NCI-H1417 treated with DMSO at 0.1 percent for 48 hours (cell line): ENCODE results near the gene CTSC.
A peak's percentile ranks its signal among the peaks of the same experiment; 100 is the strongest.
"Not testable (repeated sequence)": the region's sequence is repeated elsewhere in the genome, so short reads cannot be mapped to it uniquely, and the experiment has no call there.

Experiments
- DNase-seq: peaks from one replicate; lab custom pipeline; 2025; lab: John Stamatoyannopoulos, UW

Gene CTSC

DNA sequence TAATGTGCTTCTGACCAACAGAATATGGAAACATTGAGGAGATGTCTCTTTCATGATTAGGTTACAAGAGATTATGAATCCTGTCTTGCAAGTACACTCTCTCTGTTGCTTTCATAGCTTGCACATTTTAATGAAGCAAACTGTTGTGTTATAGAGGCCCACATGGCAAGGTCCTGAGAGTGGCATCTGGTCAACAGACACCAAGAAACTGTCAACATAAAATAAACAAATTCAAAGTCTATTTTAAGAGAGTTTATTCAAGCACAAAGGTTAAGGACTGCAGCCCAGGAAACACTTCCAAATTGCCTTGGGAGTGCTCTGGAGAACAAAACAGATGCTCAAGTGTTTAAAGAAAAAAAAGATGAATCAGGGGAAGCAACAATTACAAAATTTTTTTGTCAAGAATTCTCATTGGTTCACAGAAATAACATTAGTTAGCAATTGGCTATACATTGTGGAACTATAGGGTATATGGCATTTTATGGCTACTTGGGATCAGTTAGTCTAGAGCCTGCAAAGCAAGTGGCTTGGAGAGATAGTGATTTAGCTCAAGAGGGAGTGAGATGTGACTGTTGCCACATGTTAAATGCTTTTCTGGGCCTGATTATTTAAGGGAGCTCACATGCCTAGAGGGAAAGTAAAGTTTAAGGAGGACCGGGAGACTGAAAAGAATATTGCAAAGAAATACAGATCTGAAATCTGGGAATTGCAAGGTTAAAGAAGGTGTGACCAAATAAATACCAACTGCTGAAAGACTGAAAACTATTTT lies 54.6 kb downstream of the CTSC start:
- no peak for DNase-seq

DNA sequence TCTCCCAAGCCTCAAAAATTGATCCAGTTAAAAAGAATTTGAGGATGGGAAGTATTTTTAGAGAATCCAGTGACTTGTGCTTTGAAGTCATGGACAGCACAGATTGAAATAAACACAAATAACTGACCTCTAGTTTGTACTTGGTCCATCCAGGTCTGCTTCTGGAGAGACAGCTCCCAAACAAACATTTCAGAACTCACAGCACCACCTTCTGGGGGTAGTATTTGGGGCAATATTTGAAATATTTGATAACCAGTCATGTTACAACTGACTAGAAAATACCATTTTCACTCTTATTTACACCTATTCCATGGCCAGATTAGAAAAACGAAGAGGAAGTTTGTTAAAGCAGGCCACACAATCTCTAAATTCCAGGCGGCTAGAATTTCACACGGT lies 56.2 kb downstream of the CTSC start:
- DNase-seq: no peak

DNA sequence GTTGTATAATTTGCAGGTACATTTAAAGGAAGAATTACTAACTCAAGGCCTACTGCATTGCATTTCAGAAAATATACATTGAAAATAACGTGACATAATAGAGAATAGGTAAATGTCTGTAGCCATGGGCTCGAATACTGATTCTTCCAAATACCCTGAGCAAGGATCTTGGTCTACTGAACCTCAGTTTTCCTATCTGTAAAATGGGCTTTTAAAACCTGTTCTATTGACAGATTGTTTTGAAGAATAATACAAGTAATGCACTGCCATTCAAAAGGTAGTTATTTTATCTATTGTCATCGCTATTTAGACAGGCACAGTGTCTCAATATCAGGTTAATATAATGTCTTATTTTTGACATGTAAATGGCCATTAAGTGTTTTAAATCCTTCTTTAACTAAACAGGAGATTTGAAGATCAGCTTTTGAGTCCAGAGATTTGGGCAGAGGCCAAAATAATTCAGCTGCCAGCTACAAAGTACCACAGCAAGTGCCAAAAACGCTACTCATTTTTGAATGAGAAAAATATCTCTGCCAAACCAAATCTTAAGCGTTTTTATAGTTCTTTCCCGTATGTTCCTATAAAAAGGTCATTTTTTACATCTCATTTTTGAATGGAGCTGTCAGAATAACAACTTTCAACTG lies 56.7 kb downstream of the CTSC start:
- no peak for DNase-seq

DNA sequence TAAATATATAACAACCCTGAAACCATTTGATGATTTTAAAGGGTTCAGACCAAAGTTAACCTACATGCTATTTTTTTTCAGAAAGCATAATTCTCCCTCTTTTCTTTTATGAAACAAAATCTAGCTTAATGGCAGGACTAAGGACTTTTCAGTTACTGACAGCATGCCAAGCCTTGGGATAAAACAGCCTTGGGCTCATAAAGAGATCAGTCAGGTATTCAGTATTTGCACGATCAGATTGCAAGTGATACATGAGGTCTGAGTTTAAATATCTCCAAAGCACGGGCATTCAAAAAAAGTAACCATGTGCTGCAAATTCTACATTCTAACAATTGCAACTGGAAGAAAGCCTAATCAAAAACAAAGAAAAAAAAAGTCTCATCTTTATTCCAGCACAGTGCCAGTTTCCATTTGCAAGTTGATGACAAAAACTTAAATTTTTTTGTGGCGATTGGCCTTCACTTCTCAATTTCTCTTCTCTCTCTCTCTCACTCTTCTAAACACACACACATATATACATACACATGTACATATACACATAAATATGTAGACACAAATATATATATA lies 60.1 kb downstream of the CTSC start:
- DNase-seq: no peak

DNA sequence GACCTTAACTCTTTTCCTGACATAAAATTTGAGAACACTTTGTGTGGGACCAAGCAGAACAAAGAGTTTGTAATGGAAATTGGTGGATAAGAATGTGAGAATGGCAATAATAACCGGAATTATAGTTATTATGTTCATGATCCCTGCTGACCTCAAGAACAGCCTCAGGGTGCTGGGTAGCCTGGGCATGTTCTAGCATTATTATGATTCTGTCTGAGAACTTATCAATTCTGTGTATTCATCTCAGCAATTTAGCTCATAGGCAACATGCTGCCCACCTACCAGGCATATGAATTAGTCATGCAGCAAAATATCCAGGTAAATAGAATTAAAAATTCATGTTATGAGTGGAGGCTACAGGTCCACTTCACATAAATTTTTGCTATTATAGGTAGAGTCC lies 61.9 kb downstream of the CTSC start:
- DNase-seq: peak; percentile 23

DNA sequence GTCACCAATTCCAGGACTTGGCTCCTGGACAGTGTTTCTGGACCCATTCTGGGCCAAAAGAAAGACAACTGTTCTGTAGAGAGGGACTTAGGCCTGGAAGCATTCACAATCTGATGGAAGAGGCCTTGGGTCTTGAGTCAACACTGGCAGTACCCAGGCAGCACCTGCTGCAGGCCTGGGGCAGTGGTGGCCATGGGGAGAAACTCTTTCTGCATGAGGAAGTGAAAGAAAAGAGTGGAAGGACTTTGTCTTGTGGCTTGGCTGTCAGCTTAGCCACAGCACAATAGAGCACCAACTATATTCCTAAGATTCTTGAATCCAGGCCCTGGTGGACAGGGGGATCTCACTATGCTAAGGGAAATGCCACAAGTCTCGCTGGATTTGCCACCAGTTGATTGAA lies 70.6 kb downstream of the CTSC start:
- DNase-seq: no peak

- DNase-seq: no peak
Observed at GRCh38 chr11:88266157-88266556, 71.4 kb downstream of the CTSC start.

DNA sequence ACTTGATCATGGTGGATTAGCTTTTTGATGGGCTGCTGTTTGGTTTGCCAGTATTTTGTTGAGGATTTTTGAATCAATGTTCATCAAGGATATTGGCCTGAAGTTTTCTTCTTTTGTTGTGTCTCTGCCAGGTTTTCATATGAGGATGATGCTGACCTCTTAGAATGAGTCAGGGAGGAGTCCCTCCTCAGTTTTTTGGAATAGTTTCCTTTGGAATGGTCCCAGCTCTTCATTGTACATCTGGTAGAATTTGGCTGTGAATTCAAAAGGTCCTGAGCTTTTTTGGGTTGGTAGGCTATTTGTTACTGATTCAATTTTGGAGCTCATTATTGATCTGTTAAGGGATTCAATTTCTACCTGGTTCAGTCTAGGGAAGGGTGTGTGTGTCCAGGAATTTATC lies 78.1 kb downstream of the CTSC start:
- DNase-seq: no peak

- DNase-seq: no peak
Observed at GRCh38 chr11:88252208-88252607, 85.3 kb downstream of the CTSC start.

- peak; percentile 61 for DNase-seq
Observed at GRCh38 chr11:88250566-88251242, 86.8 kb downstream of the CTSC start.

DNA sequence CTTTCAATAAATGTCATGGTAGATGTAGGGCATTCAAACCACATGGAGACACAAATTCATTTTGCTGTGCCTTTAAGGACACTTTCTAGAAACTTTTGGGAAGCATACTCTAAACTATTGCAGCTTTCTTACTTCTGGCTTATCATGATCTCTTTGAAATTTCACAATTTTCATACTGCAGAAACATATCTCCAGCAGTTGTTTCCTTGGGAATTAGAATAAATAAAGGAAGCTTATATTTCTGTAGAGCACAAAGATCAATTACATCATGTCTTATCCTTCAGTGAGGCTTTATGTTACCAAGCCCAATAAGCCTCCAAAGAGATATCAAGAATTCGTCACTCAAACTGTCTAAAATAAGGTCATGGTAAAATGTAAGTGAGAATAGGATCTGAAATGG lies 87.8 kb downstream of the CTSC start:
- no peak for DNase-seq

DNA sequence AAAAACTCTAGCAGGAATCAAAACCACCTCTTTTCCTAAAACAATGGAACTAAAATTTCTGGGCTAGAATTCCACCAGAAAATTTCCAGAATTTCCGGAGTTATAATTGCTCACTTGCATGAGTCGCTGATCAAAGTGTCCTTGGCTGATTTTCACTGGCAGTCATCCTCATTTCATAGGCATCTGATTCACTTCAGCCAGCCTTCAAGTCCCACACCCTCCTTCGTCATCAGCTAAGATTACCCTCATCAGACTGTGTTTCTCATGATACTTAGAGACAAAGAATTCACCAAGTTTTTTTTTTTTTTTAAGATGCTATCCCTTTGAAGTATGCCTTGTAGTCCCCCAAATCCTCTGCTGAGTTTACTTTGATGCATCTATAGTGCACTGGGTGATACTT lies 90.8 kb downstream of the CTSC start:
- DNase-seq: no peak

- DNase-seq: not testable (repeated sequence)
Observed at GRCh38 chr11:88245576-88245975, 92.0 kb downstream of the CTSC start.
